HL-60/S4 treated with retinoic acid at 250 ng/mL for 4 days and 3 days (cell line): Measurements from ENCODE around the gene SLIT1.
"Not testable (repeated sequence)": the region's sequence is repeated elsewhere in the genome, so short reads cannot be mapped to it uniquely, and the experiment has no call there.

Experiments used
- in situ Hi-C: fragments of 300-500 bp; cut with MboI; formaldehyde crosslinking; loops from 2 replicates; pipeline ENCODE4 v1.7.0; 2022; ENCODE audit warnings: low sequenced_read_pairs

Gene SLIT1

DNA sequence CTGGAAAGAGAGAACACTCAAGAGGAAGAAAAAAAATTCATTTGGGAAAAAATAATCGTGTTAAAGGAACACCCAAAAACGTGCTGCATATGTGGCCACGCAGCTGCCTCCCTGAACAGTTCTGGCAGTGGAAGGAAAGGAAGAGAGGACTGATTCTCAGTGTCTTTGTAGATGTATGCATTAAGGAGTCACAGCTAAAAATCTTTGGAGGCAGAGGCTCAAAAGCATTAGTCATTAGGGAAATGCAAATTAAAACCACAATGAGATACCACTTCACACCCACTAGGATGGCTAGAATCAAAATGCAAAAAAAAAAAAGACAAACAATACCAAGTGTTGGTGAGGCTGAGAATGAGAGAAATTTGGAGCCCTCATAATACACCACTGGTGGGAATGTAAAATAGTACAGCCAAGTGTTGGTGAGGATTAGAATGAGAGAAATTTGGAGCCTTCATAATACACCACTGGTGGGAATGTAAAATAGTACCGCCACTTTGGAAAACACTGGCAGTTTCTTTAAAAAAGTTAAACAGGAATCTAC is 134.7 kb downstream of the SLIT1 start:
- in situ Hi-C loops: no loop called here

DNA sequence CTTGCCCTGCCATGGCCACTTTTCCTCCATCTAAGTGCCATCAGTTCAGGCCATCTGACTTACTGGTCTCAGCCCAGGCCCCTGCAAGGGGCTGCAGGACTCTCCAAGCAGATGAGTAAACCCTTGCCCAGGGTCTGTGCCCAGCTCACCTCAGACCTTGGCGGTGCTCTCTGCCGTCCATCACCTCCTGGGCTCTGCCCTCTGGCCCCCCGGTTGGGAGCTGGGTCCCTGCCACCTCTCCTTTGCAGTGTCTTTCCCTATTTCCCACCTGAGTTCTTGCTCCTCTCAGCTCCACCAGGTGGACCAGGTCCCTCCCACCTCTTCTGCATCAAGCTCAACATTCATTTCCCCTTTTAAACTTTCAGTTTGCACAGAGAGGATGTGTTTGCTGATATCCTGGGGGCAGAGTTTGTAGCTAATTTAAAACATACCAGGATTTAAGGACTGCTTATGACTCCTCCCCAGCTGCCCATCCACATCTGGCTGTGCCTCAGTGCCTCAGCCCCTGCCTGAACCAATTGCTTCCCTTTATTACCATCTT is 135.5 kb downstream of the SLIT1 start:
- in situ Hi-C loops: no loop called here

DNA sequence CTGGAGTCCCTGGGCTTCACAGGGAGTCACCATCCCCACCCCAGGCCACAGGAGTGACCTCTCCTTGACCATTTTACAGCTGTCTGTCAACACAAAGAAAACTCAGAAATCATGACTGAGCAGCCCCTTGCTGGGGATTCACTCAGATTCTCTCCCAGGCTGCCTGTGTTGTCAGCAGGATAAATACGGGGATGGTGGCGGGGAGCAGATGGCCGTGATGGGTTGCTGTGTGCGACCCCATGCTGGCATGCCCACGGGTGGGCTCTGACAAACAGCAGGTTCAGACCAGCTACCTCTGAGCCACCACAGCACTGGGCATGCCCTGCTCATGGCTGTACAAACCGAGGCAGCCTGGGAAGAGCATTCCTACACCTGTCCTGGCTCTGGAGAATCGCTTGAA is 136.1 kb downstream of the SLIT1 start:
- in situ Hi-C loops: no loop called here

DNA sequence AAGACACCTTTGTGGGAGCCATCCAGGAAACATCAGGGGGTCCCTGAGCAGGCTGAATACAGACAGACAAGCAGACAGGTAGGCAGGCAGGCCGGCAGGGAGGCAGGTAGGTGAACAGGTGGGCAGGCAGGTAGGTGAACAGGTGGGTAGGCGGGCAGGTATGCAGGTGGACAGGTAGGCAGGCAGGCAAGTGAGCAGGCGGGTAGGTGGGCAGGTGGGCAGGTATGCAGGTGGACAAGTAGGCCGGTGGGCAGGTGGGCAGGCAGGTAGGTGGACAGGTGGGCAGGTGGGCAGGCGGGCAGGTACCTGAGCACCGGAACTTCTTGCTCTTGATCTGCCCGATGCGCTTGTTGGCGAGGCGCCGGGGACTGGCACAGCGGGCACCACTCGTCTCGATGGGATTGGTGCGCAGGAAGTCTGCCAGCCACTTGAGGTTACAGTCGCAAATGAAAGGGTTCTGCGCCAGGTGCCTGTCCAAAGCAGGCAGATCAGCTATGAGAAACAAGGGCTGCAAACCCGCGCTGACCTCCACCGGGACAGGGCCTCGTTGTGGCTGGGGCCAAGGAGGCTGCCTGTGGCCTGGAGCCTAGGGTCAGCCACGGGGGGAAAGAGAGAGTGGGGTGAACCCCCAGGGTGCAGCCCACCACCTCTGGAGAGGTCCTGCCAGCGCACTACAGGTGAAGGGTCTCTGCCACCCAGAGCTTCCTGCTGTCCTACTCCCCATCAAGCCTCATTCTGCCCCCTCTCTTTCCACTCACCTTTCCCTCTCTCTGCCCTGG is 136.9 kb downstream of the SLIT1 start:
- in situ Hi-C loops: no loop called here

DNA sequence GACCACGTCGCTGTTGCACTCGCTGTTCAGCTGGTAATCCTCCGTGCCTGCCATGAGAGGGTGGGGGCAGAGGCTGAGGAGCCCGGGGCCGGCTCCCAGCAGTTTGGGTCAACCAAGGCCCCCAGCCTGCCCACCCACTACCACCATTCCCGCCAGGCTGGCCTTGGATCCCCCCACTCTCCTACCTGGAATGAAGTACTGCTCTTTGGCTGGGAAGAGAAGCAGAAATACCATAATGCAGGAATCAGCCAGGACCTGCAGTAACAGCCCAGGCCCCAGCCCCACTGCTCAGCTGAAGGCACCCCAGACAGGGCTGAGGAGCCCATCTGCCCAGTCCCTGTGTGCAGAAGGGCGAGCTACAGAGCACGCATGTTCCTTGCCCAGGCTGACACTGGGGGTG is 138.0 kb downstream of the SLIT1 start:
- in situ Hi-C loops: no loop called here

DNA sequence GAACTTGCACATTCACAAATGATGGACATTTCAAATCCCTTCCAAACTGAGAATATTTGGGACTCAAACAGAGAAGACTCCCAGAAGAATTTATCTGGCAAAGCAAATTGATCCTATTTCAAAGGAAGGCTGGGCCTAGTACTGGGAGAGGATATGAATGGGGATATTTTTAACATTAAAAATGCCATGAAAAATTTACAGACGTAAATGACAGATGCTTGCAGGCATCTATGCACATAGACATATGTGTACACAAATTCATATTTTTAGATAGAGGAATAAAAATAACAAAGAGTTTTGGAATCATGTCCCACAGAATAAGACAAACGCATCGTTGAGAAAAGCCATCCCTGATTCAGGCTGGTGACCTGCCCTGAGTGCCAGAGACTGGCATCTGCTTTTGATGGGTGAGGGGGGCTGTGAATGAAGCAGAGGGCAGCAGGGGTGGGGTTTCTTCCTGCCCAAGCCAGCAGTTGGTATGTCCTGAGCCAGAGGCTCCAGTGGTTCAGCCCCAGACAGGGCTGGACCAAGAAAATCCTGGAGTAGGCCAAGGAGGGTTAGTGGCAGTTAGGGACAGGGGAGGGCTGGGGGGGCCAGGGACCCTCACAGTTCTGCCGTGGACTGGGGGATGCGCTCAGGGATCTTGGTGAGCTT is 138.5 kb downstream of the SLIT1 start:
- in situ Hi-C loops: no loop called here

DNA sequence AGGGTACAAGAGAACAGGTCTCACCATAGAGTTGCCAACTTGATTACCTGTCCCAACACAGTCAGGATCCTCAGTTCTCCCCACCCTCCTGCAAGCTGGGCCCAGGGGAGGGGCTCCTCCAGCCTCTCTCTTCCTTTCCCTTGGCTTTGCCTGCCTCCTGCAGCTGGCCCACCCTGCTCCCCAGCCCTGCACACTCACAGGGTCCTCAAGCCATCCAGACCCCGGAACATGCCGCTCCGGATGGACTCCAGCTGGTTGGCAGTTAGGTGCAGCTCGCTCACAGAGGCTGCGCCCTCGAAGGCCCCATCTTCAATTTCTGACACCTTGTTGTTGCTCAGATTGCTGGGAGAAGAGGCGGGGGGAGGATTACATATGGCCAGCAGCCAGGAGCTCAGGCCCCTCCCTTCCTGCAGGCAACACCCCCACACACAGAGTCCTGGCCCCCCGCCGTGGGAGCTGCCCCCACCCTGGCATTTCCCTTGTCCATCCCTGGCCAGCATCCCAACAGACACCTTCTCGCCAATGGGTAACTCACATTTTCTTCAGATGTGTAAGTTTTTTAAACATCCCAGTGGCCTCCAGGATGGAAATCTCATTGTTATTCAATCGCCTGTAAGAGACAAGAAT is 139.2 kb downstream of the SLIT1 start:
- in situ Hi-C loops: no loop called here

DNA sequence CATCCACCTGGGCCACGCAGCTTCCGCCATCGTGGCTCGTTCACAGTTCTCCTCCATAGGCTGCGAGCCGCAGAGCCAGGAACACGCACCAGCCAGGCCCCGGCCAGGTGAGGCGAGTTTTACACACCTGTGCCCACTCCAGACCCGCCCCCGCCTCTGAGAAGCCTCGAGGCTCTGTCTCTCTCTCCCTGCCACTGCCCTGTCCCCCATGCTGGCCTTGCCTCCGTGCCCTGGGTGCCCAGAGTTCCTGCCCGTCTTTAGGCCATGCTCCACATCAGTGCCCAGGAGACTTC is 142.2 kb downstream of the SLIT1 start:
- in situ Hi-C loops: no loop called here

DNA sequence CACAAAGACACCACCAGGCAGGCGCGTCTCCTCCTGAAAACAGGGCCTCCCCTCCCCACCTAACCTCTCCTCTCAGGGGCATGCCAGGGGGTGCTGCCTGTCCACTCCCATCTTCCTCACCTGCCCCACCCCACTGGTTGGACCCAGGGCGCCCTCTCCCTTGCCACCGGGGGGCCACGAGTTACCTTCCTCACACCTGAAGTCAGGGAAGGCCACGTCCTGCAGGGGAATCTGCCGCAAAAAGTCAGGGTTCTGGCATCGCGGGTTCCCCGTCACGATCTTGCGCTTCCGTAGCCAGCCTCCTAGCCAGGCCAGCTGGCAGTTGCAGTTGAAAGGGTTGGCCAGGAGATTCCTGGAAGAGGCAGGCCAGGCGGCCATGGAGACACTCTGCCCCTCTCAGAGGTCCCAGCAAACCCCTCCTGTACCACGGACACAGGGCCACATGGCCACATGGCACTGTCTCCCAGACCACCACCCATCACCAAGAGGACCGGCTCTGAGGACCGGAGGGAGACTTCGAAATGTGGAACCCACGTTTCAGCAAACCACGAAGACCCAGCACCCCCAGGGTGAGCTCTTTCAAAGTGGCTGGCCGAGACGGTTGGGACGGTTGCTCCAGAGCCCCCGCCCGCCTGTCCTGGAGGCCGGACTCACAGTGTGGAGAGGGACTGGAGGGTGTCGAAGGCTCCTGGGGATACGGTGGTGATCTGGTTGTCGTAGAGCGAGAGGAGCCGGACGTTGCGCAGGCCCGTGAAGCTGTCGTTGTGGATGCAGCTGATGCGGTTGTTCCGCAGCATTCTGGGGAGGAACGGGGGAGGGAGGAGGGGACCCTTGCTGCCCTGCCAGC is 142.8 kb downstream of the SLIT1 start:
- in situ Hi-C loops: no loop called here

DNA sequence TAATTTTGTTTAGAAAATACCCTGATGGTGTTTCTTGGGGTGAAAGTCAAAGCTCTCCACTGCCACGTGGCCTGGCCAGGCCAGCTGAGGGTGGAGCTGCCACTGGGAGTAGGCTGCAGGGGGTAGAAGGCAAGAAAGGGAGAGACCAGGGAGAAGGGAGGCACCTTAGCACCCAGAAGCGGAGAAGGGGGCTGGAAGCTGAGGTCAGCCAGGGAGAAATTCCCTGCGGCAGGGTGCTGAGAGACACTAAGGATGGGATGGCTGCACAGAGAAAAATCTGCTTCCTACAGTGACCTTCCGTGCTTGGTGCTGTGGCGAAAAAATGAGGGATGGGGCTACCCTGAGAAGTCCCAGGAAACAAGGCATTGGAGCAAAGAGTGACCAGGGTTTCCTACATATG is 143.7 kb downstream of the SLIT1 start:
- in situ Hi-C loops: no loop called here

DNA sequence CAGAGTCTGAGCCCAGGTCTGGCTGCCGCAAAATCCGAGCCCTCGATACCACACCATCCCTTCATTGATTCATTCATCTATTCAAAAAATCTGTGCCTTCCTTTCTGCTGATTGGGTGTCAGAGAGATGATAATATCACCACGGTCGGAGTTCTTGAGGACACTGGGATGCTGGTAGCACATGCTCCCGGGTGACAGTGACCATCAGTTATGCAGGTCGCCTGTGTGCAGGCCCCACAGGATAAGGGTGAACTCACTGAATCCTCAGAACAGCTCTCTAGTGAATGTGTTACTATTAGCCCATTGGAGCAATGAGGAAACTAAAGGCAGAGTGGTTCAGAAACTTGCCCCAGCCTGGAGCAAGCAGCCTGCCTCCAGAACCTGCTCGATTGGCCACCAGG is 145.1 kb downstream of the SLIT1 start:
- in situ Hi-C loops: no loop called here

DNA sequence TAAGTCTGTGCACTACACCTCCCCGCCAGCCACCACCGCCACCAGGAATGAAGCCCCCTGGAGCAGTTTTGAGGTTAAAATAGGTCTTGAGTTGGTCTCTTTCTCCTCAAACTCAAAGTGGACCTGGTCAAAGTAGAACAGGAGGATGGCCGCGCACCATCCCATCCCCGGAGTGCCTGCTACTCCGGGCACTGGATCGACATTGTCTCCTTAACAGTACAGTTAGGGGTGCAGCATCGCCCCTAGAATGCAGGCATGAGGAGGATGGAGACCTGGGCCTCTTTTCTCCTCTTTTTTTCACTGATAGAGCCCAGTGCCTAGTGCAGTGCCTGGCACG is 145.5 kb downstream of the SLIT1 start:
- in situ Hi-C loops: no loop called here

DNA sequence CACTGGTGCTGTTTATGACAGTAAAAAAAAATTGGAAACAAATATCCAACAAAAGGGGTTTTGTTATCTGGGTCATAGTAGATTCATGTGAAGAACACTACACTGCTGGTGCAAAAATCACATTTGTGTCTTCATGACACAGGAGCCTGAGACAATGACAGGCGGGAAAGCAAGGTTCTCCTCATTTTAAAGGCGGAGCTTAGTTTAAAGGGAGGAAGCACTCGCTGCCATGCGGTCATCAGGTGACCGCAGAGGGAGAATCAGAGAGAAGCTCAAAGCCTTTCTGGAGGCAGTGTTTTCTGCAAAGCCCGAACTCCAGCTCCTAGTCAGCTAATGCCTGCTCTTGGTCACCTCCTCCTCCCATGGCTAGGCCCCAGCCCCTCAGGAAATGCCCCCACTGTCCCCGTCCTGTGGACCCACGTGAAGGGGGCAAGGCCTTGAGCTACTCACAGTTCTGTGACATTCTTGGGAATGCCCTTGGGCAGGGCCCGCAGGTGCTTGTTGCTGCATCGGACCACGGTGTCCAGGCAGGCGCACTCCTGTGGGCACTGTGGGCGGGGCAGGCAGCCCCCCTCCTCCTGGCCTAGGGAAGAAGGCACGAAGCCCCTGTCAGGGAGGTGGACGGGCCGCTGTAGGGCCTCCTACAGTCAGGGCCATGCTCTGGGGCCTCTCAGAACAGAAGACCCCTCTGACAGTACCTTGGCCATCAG is 146.1 kb downstream of the SLIT1 start:
- in situ Hi-C loops: no loop called here

DNA sequence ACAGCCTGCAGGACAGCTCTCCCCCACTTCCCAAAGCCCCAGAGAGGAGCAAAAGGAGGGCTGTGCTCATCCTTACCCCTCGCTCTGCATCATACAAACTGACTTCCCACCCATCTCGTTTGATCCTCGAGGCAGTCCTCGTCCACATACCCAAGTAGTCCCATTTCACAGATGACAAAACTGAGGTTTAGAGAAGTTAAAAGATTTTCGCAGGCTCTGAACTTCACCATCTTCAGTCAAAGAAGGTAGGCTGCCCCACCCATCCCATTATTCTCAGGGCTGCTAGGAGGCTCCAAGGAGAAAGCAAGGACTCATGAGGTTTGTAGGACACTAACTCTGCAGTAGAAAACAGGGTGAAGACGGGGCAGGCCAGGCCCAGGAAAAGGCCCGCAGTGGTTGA is 147.1 kb downstream of the SLIT1 start:
- in situ Hi-C loops: no loop called here

DNA sequence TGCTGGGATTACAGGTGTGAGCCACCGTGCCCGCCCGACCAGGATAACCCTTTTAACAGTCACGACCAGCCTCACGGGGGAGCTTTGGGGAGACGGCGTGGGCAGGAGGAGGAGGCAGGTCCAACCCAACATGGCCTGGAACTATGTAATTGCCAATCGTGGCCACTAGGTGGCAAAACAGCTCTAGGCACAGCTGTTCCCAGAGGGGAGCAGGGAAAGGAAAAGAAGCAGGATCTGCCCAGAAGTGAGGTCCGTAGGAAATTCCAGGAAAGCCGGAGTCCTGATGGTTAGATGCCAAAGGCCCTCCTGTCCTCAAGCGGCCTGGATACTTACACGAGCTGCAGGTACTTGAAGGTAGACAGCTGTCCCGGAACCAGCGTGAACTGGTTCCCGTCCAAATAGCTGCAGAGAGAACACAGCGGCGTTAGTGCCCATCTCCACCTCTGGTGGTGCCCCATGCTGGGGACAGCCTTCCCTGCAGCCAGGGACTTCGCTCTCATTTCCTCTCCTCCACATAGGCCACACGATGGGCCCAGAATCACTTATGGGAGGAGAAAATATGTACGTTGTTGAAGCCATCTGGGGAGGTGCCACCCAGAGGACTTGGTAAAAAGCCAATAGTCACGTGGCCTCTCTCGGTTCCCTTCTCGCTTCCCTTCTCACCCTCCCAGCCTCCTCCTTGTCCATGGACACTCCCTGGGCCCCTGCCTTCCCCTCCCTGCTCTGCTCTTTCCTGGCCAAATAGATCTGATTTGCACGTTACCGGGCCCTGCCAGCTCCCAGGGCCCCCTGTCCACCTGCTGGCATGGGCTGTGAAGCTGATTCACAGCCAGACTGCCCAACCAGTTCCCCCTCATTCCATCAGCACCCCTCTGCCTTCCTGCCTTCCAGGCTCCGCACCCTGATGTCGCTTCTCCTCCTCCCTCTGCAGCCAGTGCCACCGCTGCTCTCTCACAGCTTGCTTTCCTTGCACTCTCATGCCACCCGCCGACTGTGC is 148.1 kb downstream of the SLIT1 start:
- in situ Hi-C loops: no loop called here

DNA sequence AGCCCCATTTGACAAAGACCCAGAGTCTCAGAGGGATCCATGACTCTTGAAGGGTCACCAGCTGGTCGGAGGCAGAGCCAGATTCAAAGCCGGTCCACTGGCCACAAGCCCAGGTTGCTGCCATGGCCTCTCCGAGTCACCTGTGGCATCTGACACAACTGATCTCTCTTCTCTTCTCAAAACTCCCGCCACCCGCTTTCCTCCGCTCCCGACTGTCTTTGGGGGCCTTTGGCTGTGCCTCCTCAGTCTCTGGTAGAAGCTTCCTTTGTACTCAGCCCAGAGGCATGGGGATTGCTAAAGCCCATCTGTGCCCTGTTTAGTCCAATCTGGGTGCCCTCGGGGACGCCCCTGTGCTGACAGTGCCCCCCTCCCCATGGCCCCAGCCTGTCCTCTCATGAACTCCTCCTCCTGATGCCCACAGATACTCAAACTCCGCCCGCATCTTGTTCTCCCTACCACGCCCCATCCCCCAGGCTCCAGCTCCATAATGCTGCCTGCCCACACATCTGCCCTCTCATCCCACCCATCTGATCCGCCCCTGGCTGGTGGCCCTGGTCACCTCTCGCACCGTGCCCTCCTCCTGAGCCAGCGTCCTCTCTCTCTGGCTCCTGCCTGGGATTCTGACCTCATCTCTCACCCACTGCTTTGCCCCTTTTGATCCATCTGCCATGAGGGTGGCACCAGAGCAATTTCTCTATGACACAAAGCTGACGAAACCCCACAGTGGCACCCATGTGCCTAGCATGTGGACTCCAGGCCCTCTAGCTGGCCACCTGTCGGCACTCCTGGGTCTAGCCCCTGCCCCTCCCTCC is 150.6 kb downstream of the SLIT1 start:
- in situ Hi-C loops: no loop called here

DNA sequence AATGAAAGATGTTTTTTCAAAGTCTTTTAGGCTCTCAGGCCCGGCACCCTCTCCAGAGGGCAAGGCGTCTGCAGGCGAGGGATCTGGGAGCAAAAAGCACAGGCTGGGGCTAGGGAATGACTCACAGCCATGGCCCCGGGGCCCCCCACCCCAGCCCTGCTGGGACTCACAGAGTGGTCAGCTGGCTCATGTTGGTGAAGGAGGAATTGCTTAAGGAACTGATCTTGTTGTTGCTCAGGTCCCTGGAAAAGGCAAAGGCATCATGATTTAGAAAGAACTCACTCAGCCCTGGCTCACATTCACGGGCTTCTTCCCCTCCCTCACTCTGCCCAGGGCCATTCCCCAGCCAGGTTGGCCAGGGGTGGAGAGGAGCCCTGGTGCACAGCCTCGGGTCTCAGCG is 151.5 kb downstream of the SLIT1 start:
- in situ Hi-C loops: no loop called here

DNA sequence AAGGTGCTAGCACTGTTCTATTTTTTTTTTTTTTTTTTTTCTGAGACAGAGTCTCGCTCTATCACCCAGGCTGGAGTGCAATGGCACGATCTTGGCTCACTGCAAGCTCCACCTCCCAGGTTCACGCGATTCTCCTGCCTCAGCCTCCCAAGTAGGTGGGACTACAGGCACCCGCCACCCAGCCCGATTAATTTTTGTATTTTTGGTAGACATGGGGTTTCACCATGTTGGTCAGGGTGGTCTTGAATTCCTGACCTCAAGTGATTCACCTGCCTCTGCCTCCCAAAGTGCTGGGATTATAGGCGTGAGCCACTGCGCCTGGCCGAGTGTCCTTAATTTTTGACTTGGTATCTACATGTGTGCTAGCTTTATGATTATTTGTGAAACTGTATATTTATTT is 151.9 kb downstream of the SLIT1 start:
- in situ Hi-C loops: not testable (repeated sequence)
